Smooth muscle cell of the brain vasculature (primary cell): ENCODE results near the gene NEURL4.

Source experiments
- DNase-seq: peaks from one replicate; pipeline ENCODE4 v3.0.0-alpha.2; 2012; ENCODE audit warnings: low read depth, low spot score

Gene NEURL4

DNA sequence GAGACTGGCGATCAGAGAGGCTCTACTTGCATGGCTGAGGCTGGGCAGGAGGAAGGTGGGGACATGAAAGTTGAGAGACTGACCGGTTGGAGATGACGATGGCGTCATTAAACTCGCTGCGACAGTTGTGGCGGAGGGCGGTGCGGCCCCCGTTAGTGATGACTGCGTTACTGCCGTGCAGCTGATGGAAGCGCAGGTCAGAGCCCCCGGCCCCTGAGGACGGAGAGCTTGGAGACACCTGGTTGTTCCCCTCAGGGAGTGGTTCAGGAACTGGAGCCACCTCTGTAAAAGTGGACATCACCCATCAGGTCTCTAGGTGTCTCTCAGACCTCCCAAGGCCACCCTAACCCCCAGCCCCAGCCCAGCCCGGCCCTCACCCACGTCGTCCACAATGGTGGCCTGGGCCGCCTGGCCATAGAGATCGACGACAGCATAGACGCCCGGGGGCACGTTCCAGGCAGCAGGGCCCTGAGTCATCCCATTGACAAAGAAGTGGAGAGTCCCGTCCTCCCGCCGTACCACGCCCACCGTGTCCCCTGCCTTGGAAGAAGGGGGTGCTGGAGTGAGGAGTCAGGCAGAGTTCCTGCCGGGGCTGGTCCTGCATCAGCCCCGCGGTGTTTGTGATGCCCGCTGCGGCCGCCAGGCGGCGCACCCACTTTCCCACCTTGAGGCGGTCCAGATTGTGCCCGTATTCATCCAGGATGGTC is 5.3 kb downstream of the NEURL4 start:
- DNase-seq, result no peak

DNA sequence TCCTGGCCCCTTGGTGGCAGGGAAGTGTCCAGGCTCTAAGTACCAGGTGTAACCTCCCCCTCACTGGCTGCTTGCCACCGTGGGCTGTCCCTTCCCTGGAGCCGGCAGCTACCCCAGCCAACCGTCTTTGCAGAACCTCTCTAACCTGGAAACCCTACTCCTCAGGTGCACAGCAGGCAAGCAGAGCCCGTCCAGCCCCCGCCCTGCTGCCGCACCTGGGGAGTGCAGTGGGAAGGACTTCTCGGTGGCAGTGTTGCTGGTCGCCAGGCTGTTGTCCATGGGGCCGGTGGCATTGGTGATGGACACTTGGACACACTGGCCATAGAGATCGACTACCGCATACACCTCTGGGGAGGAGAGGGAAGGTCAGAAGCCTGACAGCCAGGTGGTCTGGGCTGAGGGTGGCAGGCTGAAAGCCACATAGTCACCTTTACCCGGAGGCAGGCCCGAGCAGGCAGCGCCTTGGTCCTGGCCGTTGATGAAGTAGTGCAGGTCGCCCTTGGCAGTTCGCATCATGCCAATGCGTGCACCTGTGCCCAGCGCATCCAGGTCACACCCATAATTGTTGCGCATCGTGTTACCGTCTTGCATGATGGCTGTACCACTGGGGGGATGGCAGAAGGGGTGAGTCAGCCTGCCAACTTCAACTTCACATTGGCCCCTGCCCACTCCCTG is 6.5 kb downstream of the NEURL4 start:
- DNase-seq, result no peak

DNA sequence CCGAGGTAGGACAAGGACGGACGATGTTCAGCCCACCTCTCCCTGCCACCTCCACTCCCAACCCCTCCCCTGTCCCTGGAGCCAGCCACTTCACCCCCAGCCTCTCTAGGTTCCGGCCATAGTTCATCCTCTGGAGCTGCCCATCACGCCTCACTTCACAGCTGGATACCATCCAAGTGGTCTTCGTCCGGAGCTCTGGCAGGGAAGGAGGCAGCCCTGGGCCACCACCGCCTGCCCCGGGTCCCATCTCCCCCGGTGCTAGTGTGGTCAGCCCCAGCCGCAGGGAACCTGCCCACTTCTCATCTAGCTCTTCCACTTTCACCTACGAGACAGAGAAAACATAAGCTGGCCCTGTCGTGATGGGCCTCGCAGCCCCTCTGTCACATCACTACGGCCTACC is 7.7 kb downstream of the NEURL4 start:
- no peak for DNase-seq

DNA sequence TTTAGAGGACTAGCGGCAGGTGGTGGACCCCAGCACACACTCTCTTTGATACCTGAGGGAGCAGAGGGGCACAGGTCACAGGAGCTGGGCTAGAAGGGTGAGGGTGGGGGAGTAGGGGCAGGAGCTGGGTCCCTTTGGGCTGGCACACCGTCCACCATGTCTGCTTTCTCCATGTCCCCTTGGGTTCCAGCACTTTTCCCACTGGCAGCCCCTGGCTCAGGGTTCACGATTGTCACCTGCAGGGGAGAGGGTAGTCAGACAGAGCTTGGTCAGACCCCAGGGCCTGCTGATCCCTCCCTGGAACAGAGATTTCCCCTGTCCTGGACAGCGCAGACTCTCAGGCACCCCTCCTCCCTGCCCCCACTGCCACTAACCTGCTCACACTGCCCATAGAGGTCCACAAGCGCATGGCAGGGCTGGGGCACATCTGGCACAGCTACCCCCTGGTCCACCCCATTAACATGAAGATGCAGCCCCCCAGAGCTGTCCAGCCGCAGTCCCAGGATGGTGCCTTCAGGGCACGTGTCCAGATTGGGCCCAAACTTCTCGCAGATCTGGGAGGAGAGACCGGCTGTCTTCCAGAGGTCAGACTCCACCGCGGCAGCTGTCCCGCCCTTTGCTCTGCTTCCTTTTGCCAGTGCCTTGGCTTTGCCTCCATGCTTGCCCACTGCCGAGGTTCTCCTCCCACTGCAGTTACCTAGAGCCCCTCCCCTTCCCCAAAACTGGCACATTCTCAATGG is 10.8 kb downstream of the NEURL4 start:
- DNase-seq, result no peak

DNA sequence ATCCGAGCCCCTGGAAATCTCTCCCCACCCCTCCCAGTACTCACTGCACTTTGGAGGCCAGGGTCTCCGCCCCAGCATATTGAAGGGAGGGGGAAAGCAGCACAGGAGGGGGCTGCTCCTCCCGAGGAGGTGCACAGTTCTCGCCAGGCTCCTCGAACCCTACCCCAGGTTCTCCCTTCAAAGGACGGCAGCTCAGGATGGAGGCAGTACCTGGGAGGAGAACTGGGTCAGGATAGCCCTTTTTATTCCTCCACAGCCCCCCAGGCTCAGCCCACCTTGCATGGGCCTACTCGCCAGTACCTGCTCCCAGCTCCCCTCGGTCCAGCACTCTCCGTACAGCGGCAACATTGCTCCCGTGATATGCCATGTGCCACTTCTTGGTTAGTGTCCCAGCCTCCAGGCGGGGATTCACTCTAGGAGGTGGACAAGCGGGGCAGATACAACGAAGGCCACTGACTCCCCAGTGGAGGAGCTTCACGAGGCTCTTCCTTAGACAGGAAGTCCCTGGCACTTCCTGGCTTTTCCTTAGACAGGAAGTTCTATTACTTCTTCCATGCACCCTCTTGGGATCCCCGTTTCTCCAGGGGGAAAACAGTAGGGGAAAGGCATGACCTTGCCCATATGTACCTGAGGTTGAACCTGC is 11.9 kb downstream of the NEURL4 start:
- no peak for DNase-seq

DNA sequence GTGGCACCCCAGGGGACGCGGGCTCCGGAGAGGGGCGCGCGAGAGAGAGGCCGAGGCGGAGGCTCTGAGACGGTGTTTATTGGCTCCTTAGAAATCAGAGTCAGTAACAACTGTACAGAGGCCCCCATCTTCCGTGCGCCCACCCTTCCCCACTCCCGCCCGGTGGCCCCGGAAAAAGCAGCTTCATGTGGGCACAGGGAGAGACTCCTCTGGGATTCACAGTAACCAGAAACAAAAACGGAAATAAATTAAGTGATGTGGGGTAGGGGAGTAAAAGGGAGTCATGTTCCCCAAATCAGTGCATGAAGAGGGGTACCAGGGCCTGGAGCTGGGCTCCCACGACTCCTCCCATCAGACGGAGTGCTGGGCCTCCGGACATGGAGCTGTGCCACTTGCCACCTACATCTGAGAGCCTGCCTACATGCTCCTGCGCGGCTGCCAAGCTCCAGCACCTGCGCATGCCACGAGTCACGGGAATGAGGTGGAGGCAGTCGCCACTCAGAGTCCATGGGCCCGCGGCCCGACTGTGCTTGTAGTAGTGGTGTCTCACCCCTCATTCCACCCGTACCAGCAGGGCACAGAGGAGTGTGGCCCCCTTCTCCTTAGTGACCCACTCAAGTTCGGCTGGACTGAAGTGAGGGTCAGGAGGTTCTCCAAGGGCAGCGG is 13.4 kb downstream of the NEURL4 start:
- no peak for DNase-seq

DNA sequence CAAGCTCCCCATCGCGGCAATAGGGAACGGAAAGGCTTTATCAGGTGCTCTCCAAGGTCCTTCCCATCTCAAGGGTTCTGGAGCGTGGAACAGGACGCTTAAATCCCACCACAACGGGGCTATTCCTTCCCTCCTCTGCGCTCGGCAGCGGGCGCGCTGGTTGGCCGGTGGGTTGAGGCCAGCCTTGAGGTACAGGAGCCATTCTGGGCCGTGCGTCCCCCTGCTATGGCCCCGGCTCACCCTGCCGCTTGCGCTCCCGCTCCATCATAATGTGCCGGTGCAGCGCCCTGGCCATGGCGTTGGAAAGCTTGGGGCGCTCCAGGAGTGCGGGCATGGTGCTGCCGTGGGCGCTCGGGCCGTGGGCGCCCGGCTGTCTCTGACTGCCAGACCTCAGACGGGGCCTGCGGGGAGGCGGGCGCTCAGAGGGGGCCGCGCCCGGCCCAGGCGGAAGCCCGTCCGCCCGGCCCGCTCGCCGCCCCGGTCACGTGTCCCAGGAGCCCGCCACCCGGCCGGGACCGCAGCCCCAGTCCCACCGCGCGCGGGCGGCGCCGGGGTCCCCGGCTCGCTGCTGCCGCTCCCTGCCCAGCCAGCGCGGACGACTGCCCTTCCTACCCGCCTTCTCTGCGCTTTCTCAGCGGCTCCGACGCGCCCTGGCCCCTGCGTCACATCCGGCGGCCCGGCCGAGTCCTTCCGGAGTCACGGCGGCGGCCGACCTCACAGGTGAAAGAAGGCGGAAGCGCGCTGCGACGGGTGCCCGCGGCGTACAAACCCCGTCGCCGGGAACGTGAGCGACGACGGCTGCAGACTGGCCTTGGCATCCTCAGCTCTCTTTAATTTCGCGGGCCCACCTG is 14.2 kb downstream of the NEURL4 start, which contains the start of gene GPS2:
GPS2 (minus strand) TSS at position 642 of the 851 bp plus-strand sequence; CDS start at position 334, 308 bp downstream.
- DNase-seq, result no peak

DNA sequence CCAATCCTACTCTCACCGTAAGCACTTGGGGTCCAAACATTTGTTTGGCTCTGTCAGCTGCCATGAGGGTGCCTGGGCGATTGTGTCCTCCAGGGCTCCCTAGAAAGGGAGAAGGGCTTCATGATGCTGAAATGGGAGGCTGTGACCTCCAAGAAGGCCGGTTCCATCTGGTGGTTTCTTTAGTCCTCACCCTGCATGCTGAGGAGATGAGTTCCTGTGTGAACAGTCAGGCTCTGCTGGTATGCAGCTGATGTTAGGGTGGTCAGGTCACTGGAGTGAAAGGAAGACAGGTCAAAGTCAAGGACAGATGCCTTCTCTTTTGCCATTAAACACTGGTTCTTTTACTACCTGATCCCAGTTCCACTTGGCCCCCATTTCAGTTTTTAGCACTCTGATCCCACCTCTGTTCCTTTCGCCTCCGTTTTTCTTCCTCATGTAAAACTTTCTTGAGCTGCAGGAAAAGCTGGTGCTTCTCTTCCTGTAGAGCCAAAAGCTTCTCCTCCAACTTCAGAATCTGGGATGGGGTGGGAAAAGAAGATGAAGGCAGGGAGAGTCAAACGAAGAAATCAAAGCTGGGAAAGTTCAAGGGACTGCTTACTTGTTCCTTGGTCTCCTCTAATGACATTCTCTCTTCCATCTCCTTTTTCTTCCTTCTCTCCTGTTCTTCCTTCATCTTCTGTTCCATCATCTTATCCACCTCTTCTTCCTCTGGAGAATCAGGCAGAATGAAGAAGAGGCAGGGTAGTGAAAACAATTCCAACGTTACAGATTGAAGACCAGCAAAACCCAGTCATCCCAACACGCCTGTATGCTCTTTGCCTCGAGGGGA is 15.0 kb downstream of the NEURL4 start:
- no peak for DNase-seq

DNA sequence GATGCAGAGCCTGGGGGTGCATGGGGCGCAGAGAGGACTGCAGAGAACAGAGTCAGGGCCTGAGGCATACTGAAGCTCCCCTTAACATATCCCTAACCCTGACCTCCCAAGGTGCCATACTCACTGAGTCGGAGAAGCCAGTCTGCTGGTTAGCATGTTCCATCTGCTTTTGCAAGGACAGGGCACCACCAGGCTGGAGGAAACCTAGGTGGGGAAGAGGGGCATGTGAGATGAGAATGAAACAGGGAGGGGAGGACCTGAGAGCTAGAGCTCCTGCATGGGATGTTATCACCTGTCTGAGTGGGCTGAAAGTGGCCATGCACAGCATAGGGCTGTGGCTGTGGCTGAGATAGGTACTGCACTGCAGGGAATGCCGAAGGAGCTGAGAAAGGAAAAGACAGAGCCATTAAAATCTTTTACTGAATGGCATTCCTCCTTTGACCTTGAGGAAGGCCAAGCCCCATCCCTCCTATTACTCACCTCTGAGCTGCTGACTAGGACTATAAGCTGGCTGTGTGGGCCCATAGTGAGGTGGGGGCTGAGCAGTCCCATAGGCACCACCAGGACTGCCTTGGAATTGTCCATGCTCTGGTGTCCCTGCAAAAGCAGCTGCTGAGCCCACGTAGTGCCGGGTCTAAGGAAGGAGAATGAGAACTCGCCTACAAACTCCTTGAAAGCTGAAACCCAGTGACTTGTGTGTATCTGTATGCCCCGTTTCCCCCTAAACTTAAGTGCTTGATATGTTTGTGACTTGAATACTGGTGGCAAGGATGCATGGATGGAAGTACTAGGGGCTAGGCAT is 15.8 kb downstream of the NEURL4 start:
- DNase-seq, result no peak

DNA sequence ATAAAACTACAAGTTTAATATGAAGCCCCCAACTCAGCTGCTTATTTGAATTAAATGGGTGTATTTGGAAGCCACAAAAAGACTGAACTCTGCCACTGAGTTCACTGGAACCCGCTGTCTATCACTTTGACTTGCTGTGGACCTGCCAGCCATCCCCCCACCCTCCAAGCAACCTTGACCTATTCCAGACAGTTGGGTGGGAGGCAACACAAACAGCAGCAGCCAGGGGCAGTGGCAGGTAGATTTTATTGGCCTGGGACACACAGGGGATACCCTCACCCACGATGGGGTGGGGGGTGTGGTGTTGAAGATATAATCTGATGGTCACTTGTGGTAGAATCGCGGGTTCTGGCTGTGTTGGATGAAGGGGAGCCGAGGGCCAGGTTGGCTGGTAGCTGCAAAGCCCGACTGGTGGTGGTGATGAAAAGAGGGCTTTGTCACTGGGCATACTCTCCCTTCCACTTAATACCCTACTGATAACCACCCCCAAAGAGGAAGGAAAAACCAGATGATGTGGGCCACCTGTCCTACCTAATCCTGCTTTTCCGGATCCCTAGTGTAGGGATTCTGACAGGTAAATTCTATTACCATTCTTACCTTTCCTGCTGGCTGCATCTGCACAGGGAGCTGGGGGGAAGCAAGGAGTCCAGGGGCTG is 16.6 kb downstream of the NEURL4 start:
- DNase-seq, result no peak

DNA sequence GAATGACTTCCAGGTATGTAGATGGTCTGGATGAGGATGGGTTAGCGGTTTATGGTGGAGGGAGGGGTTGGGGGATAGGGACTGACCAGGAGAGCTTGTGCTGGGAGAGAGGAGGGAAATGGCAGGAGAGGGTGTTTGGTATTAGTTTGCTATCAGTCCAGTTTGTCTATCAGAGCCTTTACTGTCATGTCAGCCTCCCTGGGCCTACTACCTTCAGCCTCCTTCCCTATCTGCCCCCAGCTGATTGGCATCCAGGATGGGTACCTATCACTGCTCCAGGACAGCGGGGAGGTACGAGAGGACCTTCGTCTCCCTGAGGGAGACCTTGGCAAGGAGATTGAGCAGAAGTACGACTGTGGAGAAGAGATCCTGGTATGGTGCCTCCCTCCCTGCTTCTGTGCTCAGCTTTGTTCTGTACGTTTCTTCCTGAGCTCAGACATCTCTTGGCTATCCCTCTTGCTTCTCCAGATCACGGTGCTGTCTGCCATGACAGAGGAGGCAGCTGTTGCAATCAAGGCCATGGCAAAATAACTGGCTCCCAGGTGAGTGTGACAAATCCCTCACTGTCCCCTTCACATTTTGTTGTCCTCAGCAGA is 17.9 kb downstream of the NEURL4 start:
- no peak for DNase-seq

DNA sequence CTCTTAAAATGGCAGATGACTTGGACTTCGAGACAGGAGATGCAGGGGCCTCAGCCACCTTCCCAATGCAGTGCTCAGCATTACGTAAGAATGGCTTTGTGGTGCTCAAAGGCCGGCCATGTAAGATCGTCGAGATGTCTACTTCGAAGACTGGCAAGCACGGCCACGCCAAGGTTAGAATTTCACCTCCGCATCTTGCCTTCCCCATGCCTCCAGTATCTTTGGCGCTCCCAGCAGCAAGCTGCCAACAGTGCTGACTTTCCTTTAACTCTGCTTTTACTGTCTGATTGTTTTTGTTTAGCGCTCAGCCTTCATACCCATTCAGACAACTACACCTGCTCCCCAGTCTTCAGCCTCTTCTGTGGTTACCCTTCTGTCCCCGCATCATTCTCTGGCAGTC is 19.5 kb downstream of the NEURL4 start:
- DNase-seq, result no peak

DNA sequence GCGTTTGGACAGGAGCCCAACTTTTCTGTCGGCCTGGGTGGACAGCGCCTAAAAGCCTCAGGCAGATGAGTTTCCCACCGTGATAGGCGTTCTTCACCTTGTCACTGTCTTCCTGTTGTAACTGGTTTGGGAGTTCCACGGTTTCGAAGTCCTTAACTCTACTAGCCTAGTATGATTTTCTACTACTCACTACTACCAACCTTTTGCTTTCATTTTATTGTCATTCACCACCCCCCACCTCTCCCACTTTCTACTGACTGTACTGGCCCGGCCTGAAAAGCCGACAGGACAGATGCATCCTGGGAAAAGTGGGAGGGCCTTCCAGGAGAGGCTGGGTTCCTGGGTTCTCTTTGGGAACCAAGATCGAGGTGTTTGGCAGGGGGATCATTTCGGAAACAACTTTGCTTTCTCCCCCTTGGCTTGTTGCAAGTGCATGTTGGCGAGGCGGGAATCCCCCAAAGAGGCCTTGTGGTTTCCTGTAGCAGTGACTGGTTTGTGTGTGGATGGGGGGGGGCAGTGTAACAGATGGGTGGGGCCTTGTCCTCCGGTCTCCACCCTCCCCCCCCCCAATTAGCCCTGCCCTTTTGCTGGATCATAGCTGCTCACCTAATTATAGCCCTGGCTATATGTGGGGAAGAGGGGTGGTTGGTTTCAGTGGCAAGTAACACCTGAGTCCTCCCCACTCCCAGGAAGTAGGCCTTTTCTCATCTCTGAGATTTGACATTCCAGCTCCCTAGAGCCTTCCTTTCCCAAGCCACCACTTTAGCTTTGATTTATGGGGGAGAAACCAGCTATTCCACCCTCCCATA is 20.3 kb downstream of the NEURL4 start:
- DNase-seq, result no peak

DNA sequence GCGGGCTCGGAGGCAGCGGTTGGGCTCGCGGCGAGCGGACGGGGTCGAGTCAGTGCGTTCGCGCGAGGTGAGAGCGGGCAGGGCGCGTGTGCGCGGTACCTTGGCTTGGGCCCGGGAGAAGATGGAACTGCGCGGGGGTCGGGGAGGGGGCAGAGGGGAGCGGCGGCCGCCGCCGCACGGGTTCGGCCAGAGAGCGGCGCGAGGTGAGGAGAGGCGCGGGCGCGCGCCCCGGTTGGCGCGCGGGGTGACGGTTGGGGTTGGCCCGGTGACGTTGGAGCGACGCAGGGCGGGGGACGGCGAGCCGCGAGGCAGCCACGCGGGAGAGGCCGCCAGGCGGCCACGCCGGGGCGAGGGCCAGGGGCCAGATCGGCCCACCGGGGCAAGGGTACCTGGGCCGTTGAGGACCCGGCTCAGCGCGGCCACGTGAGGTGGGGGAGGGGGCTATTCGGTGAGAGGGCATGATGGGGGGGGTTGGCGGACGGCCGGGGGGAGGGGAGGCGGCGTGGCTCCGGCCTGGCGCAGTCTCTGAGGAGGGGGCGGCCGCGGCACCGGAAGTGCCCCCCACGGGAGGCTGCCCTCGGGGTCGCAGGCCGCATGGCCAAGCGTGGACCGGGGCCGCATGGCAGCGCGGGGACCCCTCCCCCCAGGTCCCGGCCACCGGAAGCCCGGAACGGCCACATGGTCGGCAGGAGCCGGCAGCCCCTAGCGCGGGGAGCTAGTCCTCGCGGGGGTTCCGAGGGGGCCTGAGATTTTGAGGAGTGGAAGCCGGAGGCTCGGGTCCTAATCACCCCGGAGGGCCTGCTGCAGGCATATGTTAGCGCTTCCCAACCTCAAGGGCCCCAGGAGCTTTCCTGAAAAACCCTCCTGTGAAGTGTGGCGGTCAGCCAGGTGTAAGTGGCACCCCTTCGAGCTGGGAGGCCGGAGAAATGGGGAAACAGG is 21.2 kb downstream of the NEURL4 start:
- DNase-seq, result no peak

DNA sequence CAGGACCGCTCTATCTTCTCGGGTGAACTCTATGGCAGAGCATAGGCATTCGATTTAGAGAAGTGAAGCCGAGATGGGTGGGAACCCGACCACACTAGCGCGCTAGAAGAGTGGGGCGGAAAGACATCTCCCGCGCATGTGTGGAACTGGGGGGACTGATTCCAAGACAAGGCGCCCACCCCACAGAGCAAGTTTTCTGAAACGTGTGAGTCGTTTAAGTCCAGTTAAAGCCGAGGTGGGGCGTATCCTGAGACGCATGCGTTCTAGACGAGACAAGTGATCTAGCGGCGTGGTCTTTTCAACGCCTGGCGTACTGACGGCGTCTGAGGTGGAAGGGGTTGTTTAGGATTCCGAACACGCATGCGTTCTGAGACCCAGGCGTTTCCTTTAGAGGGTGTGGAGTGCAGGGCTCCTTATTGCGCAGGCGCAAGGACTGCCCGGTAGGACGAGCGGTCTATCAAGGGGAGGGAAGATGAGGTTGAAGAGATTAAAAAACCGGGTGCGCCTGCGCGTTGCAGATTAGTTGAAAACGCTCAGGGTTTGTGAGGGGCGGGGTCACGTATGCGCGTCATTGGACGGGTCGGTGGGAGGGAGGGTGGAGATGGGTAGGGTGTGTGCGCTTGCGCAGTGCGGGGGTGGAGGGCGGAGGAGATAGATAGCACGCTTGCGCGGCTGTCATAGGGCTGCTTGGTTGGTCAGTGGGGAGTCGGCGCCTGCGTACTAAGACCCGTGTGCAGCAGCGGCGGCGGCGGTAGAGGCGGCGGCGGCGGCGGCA is 22.0 kb downstream of the NEURL4 start, which contains the start of gene EIF5A:
EIF5A (plus strand) TSS at position 718 of the 775 bp plus-strand sequence. CDS start 2,008 bp downstream, outside the sequence.
- peak; percentile 100 for DNase-seq
